Epidermal melanocyte (primary cell): ENCODE data around the gene GIMD1.

Source experiments
- DNase-seq: peaks from one replicate; pipeline ENCODE4 v3.0.0; 2011; ENCODE audit warnings: low spot score; ENCODE audit not compliant: insufficient read length

Gene GIMD1

DNA sequence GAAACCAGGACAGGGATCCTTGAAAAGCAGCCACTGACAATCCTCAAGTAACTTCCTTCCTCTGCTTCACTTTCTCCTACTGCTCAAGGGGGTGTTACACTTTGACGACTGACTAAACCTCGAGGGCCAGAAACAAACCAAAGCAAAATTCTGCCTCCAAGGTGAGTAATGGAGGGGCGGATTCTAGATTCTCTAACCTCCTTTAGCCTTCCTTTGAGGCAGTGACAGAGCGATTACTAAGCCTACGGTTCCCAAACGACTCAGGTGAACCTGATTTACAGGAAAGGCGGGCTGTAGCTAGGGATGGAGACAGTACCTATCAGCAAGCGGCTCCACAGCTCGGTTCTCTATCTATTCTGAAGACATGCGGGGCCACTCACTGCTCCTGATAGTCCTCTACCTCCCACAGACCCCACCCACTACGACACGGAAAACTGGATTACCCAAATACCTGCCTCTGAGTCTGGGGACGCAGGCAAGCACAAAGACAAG, 53.1 kb downstream of the GIMD1 start:
- DNase-seq, result no peak

- DNase-seq, result no peak
Observed at GRCh38 chr4:106314960-106315359, 53.6 kb downstream of the GIMD1 start.

- no peak for DNase-seq
Observed at GRCh38 chr4:106312997-106313522, 55.5 kb downstream of the GIMD1 start.

DNA sequence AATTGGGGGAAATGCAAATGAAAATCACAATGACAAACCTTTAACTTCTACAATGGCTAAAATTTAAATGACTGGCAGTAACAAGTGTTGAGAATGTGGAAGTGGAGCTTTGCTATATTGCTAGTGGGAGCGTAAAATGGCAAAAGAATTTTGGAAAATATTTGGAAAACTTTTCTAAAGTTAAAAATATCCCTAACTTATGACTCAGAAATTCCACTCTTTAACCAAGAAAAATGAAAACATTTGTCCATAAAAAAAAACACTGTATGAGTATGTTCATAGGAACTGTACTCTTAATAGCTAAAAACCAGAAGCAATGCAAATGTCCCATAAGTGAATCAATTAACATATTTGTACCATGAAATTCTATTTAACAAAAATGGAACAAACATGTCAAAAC, 56.2 kb downstream of the GIMD1 start:
- DNase-seq, result no peak
